Measurements from ENCODE around the gene GSTA3.
"Not testable (repeated sequence)": the region's sequence is repeated elsewhere in the genome, so short reads cannot be mapped to it uniquely, and the experiment has no call there.

Gene GSTA3

DNA sequence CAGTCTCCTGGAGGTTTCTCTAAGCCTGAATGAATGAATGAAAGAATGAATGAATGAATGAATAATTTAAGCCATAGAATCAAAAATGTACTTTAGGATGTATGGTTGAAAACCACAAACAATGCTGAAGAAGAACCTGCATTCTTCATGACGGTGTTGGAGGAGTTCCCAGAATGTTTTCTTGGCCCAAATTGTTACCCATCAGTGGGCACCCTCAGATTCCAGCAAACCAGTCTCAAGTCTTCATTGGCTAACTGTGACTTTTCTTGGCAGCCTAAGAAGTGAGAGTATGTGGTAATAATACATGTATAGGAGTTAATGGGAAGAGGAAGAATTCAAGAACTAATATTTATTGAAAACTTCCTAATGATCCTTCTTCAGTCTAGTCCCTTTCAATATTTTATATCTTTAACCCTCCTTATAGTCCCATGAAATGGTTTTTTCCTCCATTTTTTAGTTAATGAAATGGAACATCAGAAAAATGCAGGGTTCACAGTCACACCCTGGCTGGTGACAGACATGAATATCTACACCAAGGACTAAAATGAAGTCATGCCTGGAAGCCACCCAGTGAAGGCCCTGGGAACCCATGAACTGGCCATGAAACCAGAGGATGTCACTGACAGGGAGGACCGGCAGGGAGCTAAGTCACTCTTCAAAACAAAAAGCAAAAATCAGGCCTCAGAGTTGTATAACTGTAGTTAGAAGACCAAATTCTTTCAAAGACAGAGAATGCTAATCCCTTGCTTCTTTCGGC is 39.0 kb downstream of the GSTA3 start:
- not testable (repeated sequence) for H3K4me3 ChIP-seq (ENCODE audit: insufficient read depth, low read depth, low read length, poor library complexity, severe bottlenecking); H3K27me3 ChIP-seq (replicated peaks; ENCODE audit: control insufficient read depth, insufficient read depth, low read length, poor library complexity, severe bottlenecking); DNase-seq; H3K4me1 ChIP-seq (ENCODE audit: control insufficient read depth, insufficient read depth, low read length, poor library complexity, severe bottlenecking); H3K36me3 ChIP-seq (ENCODE audit: control insufficient read depth, insufficient read depth, low read length); H3K9me3 ChIP-seq (ENCODE audit: control insufficient read depth, low read length); H3K27ac ChIP-seq (ENCODE audit: insufficient read depth, low read length, poor library complexity, severe bottlenecking)

DNA sequence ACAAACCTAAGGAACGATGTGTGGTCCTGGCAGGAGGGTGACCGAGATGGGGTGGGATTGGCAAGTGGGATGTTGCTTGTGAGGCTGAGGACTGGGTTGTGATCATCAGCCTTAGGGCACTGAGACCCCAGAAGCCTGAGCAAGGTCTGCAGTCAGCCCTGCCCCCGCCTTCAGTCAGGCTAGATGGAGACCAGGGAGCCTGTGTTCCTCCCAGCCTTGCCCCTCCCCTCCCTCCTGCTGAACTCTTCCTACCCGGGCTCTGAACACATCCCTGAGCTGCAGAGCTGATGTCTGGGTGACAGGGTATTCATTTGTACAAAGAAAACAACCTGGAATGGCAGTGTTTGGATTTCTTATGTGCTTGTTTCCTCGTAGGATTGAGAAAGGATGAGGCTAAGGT is 40.6 kb downstream of the GSTA3 start:
- H3K27ac ChIP-seq (ENCODE audit: insufficient read depth, low read length, poor library complexity, severe bottlenecking); H3K4me1 ChIP-seq (ENCODE audit: control insufficient read depth, insufficient read depth, low read length, poor library complexity, severe bottlenecking); H3K9me3 ChIP-seq (ENCODE audit: control insufficient read depth, low read length); H3K36me3 ChIP-seq (ENCODE audit: control insufficient read depth, insufficient read depth, low read length); H3K27me3 ChIP-seq (replicated peaks; ENCODE audit: control insufficient read depth, insufficient read depth, low read length, poor library complexity, severe bottlenecking); H3K4me3 ChIP-seq (ENCODE audit: insufficient read depth, low read depth, low read length, poor library complexity, severe bottlenecking); DNase-seq: not testable (repeated sequence)

DNA sequence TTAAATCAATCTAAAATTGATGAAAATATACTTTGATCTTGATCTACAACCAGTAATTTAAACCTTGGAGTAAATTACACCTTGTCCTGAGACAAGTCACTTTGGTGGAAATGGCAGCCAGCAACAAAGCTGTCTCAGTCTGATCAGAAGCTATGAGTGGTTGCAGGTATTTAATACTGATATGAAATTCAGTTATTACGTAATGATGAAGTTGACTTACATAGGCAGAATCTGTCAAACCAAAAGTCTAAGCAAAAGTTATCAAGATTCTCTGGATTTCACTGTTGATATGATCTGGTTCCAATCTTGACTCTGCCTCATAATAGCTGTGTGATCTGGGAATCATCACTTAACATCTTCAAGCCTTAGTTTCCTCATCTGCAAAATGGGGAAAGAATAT is 41.3 kb downstream of the GSTA3 start:
- no peak for DNase-seq
- Histone ChIP-seq H3K36me3 (ENCODE audit: control insufficient read depth, insufficient read depth, low read length) (no peaks in the 10 kb centered on the region), H3K27me3 (replicated peaks; ENCODE audit: control insufficient read depth, insufficient read depth, low read length, poor library complexity, severe bottlenecking) (no peaks in the 10 kb centered on the region), H3K4me1 (ENCODE audit: control insufficient read depth, insufficient read depth, low read length, poor library complexity, severe bottlenecking) (no peaks in the 10 kb centered on the region), H3K9me3 (ENCODE audit: control insufficient read depth, low read length) (no peaks in the 10 kb centered on the region), H3K27ac (ENCODE audit: insufficient read depth, low read length, poor library complexity, severe bottlenecking) (no peak overlapping the region), H3K4me3 (ENCODE audit: insufficient read depth, low read depth, low read length, poor library complexity, severe bottlenecking) (no peak overlapping the region)

DNA sequence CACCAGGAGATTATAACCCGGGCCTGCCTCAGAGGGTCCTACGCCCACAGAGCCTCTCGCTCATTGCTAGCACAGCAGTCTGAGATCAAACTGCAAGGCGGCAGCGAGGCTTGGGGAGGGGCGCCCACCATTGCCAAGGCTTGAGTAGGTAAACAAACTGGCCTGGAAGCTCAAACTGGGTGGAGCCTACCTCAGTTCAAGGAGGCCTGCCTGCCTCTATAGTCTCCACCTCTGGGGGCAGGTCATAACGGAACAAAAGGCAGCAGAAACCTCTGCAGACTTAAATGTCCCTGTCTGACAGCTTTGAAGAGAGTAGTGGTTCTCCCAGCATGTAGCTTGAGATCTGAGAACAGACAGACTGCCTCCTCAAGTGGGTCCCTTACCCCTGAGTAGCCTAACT is 48.3 kb downstream of the GSTA3 start:
- H3K9me3 ChIP-seq (ENCODE audit: control insufficient read depth, low read length); DNase-seq; H3K27me3 ChIP-seq (replicated peaks; ENCODE audit: control insufficient read depth, insufficient read depth, low read length, poor library complexity, severe bottlenecking); H3K27ac ChIP-seq (ENCODE audit: insufficient read depth, low read length, poor library complexity, severe bottlenecking); H3K4me3 ChIP-seq (ENCODE audit: insufficient read depth, low read depth, low read length, poor library complexity, severe bottlenecking); H3K36me3 ChIP-seq (ENCODE audit: control insufficient read depth, insufficient read depth, low read length); H3K4me1 ChIP-seq (ENCODE audit: control insufficient read depth, insufficient read depth, low read length, poor library complexity, severe bottlenecking): not testable (repeated sequence)

DNA sequence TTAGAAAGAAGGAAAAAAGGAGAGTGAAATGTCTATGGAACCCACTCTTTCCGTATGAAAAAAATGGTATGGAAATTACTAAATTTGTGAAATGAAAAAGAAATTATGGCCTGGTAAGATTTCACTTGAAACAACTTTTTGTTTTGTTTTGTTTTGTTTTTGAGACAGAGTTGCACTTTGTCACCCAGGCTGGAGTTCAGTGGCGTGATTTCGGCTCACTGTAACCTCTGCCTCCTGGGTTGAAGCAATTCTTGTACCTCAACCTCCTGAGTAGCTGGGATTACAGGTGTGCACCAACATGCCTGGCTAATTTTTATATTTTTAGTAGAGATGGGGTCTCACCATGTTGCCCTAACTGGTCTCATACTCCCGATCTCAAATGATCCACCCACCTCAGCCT is 51.1 kb downstream of the GSTA3 start:
- no peaks in the 10 kb centered on the region for H3K4me1 ChIP-seq (ENCODE audit: control insufficient read depth, insufficient read depth, low read length, poor library complexity, severe bottlenecking)
- no peak for DNase-seq
- H3K36me3 ChIP-seq (ENCODE audit: control insufficient read depth, insufficient read depth, low read length) = no peaks in the 10 kb centered on the region
- H3K27ac ChIP-seq (ENCODE audit: insufficient read depth, low read length, poor library complexity, severe bottlenecking) = no peak overlapping the region
- H3K27me3 ChIP-seq (replicated peaks; ENCODE audit: control insufficient read depth, insufficient read depth, low read length, poor library complexity, severe bottlenecking) = no peaks in the 10 kb centered on the region
- no peak overlapping the region for H3K4me3 ChIP-seq (ENCODE audit: insufficient read depth, low read depth, low read length, poor library complexity, severe bottlenecking)
- no peaks in the 10 kb centered on the region for H3K9me3 ChIP-seq (ENCODE audit: control insufficient read depth, low read length)

DNA sequence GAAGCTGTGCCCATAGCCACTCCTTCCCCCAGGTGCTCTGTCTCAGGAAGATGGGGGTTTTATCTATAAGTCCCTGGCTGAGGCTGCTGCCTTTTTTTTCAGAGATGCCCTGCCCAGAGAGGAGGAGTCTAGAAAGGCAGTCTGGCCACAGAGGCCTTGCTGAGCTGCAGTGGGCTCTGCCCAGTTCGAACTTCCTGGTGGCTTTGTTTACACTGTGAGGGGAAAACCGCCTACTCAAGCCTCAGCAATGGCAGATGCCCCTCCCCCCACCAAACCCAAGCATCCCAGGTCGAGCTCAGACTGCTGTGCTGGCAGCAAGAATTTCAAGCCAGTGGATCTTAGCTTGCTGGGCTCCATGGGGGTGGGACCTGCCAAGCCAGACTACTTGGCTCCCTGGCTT is 53.4 kb downstream of the GSTA3 start:
- H3K9me3 ChIP-seq (ENCODE audit: control insufficient read depth, low read length); H3K4me1 ChIP-seq (ENCODE audit: control insufficient read depth, insufficient read depth, low read length, poor library complexity, severe bottlenecking); H3K27ac ChIP-seq (ENCODE audit: insufficient read depth, low read length, poor library complexity, severe bottlenecking); DNase-seq; H3K4me3 ChIP-seq (ENCODE audit: insufficient read depth, low read depth, low read length, poor library complexity, severe bottlenecking); H3K27me3 ChIP-seq (replicated peaks; ENCODE audit: control insufficient read depth, insufficient read depth, low read length, poor library complexity, severe bottlenecking); H3K36me3 ChIP-seq (ENCODE audit: control insufficient read depth, insufficient read depth, low read length): not testable (repeated sequence)

DNA sequence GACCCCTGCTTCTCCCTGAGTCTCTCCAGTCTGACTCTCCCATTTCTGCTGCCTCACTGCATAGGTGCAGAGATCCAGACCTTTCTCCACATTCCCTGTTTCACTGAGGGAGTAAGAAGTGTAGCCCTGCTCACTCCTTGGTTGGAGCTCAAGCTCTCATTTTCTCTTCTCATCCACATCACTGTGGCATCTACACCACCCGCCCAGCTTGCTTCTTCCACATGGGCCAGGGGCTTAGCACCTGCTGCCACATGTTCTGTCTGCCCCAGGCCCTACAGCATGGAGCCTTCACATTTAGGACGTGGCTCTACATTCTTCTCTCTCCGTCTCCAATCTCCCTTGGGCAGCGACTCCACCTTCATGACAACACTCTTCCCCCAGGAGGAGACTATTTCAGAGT is 60.4 kb downstream of the GSTA3 start:
- no peaks in the 10 kb centered on the region for H3K27me3 ChIP-seq (replicated peaks; ENCODE audit: control insufficient read depth, insufficient read depth, low read length, poor library complexity, severe bottlenecking)
- no peaks in the 10 kb centered on the region for H3K36me3 ChIP-seq (ENCODE audit: control insufficient read depth, insufficient read depth, low read length)
- no peak overlapping the region for H3K4me3 ChIP-seq (ENCODE audit: insufficient read depth, low read depth, low read length, poor library complexity, severe bottlenecking)
- H3K9me3 ChIP-seq (ENCODE audit: control insufficient read depth, low read length) = no peaks in the 10 kb centered on the region
- H3K4me1 ChIP-seq (ENCODE audit: control insufficient read depth, insufficient read depth, low read length, poor library complexity, severe bottlenecking) = no peaks in the 10 kb centered on the region
- H3K27ac ChIP-seq (ENCODE audit: insufficient read depth, low read length, poor library complexity, severe bottlenecking) = no peak overlapping the region
- DNase-seq = no peak

All from effector memory CD4-positive, alpha-beta T cell (primary cell).